CD14-positive monocyte (primary cell): Measurements from ENCODE around the gene PPP1R13L. TPM values are rescaled to one million over a fixed set of nuclear protein-coding genes. Genes with fewer than 3 reads are reported as not detected.
A peak's percentile ranks its signal among the peaks of the same experiment; 100 is the strongest.

ENCODE experiments used
- DNase-seq, 3 donors: peaks; one replicate each; pipeline ENCODE4 v3.0.0-alpha.2; 2011 to 2022
- H2AFZ ChIP-seq: 2 replicates; pipeline ENCODE4 v1.6.0; 2012; ENCODE audit warnings: mild to moderate bottlenecking, low read depth, low read length, inconsistent platforms; ENCODE audit not compliant: insufficient read depth, poor library complexity, severe bottlenecking
- H3K27ac ChIP-seq, 2 donors: 1 replicate in 1 of 2; 2 replicates in 1 of 2; pipeline ENCODE4 v1.5.1; 2012 to 2013; ENCODE audit warnings: low read length in 2 of 2, control low read depth in 1 of 2, inconsistent platforms in 1 of 2, low read depth in 1 of 2, mild to moderate bottlenecking in 1 of 2
- H3K27me3 ChIP-seq, 2 donors: one replicate each; pipeline versions ENCODE4 v1.6.0 to v1.6.1; 2011 to 2013; ENCODE audit warnings: low read length in 2 of 2; ENCODE audit not compliant: control insufficient read depth in 2 of 2, insufficient read depth in 2 of 2
- H3K36me3 ChIP-seq, 2 donors: replicated peaks in 1 of 2; 1 replicate in 1 of 2; 2 replicates in 1 of 2; pipeline versions ENCODE4 v1.5.1 to v1.6.1; 2012 to 2013; ENCODE audit warnings: low read length in 2 of 2, control low read depth in 1 of 2, inconsistent platforms in 1 of 2, mild to moderate bottlenecking in 1 of 2; ENCODE audit not compliant: insufficient read depth in 2 of 2, control insufficient read depth in 1 of 2
- H3K4me1 ChIP-seq, 2 donors: 1 replicate in 1 of 2; 2 replicates in 1 of 2; pipeline versions ENCODE4 v1.5.1 to v1.6.1; 2012 to 2013; ENCODE audit warnings: low read length in 2 of 2, control low read depth in 1 of 2, inconsistent platforms in 1 of 2, mild to moderate bottlenecking in 1 of 2, moderate library complexity in 1 of 2; ENCODE audit not compliant: insufficient read depth in 2 of 2, control insufficient read depth in 1 of 2
- H3K4me2 ChIP-seq: replicated peaks from 2 replicates; pipeline ENCODE3; 2012; ENCODE audit warnings: low read length, moderate library complexity, mild to moderate bottlenecking; ENCODE audit not compliant: poor library complexity, severe bottlenecking; ENCODE audit errors: extremely low read depth
- H3K4me3 ChIP-seq, 3 experiments: fragments of 200-600 bp in 1 of 3; sonication (generic) in 1 of 3; replicated peaks in 1 of 3; 1 replicate in 2 of 3; 2 replicates in 1 of 3; pipeline ENCODE4 v1.5.1; 2011 to 2013; ENCODE audit warnings: low read length in 3 of 3, mild to moderate bottlenecking in 3 of 3, control low read depth in 2 of 3, low read depth in 2 of 3, inconsistent platforms in 1 of 3, moderate library complexity in 1 of 3
- H3K79me2 ChIP-seq: 2 replicates; pipeline ENCODE4 v1.6.0; 2012; ENCODE audit warnings: mild to moderate bottlenecking, control low read depth, inconsistent platforms, low read length, moderate library complexity; ENCODE audit not compliant: insufficient read depth
- H3K9ac ChIP-seq: 2 replicates; pipeline ENCODE4 v1.6.0; 2017; ENCODE audit warnings: low read length, mild to moderate bottlenecking; ENCODE audit not compliant: insufficient read depth, poor library complexity, severe bottlenecking
- H3K9me3 ChIP-seq, 2 donors: replicated peaks in 1 of 2; 1 replicate in 1 of 2; 2 replicates in 1 of 2; pipeline versions ENCODE4 v1.5.1 to v1.6.1; 2012 to 2013; ENCODE audit warnings: low read length in 2 of 2, control low read depth in 1 of 2; ENCODE audit not compliant: control insufficient read depth in 1 of 2, insufficient read depth in 1 of 2
- H4K20me1 ChIP-seq: 2 replicates; pipeline ENCODE4 v1.6.0; 2012; ENCODE audit warnings: mild to moderate bottlenecking, low read length, control low read depth, moderate library complexity; ENCODE audit not compliant: insufficient read depth
- H3K27ac Mint-ChIP-seq, 7 donors: one replicate each; pipeline ENCODE4 v1.8.0; 2020; ENCODE audit warnings: mild to moderate bottlenecking in 7 of 7, mixed read lengths in 7 of 7, moderate library complexity in 6 of 7, inconsistent platforms in 2 of 7
- H3K27me3 Mint-ChIP-seq, 3 donors: one replicate each; pipeline ENCODE4 v1.8.0; 2021 to 2022; ENCODE audit warnings: low read depth in 3 of 3, mild to moderate bottlenecking in 3 of 3, mixed read lengths in 3 of 3, moderate library complexity in 3 of 3, inconsistent platforms in 1 of 3
- H3K36me3 Mint-ChIP-seq, 2 donors: one replicate each; pipeline ENCODE4 v1.8.0; 2020; ENCODE audit warnings: mixed read lengths in 2 of 2, inconsistent platforms in 1 of 2, mild to moderate bottlenecking in 1 of 2
- H3K4me1 Mint-ChIP-seq: one replicate; pipeline ENCODE4 v1.8.0; 2020; ENCODE audit warnings: mild to moderate bottlenecking, mixed read lengths
- H3K4me3 Mint-ChIP-seq, 2 donors: one replicate each; pipeline ENCODE4 v1.8.0; 2020; ENCODE audit warnings: mild to moderate bottlenecking in 2 of 2, mixed read lengths in 2 of 2, moderate library complexity in 1 of 2
- H3K9me3 Mint-ChIP-seq, 7 donors: one replicate each; pipeline ENCODE4 v1.8.0; 2020 to 2022; ENCODE audit warnings: mixed read lengths in 7 of 7, mild to moderate bottlenecking in 6 of 7, moderate library complexity in 6 of 7, inconsistent platforms in 2 of 7
- CTCF ChIP-seq: fragments of 200-600 bp; IDR thresholded peaks from one replicate; pipeline ENCODE4 v1.8.0; 2022; ENCODE audit warnings: antibody characterized with exemption, mild to moderate bottlenecking
- WGBS: methylation state at CpG from one replicate; pipeline ENCODE4 v1.1.5; 2013; ENCODE audit warnings: missing lambda C conversion rate; ENCODE audit not compliant: insufficient coverage; 5-methylcytosine and 5-hydroxymethylcytosine counted together
- intact Hi-C, 2 donors: fragments of 100-400 bp; cut with micrococcal nuclease; formaldehyde crosslinking; loops; one replicate each; pipeline versions ENCODE4 v1.15.0 to v1.15.1; 2023
- polyA plus RNA-seq, 3 donors: library from polyadenylated mRNA; depleted of rRNA in 1 of 3; unstranded in 2 of 3; stranded (reverse) in 1 of 3; fragments of 300-500 nt in 2 of 3; fragments of >200 nt in 1 of 3; fragmentation: Illumina TruSeq in 2 of 3; gene quantifications; 1 replicate in 2 of 3; 2 replicates in 1 of 3; pipeline ENCODE4 v1.2.3, GENCODE V29; 2012 to 2021

Gene PPP1R13L
- polyA plus RNA-seq, 3 donors = 0.18 to 1.8 (median 0.45) TPM

DNA sequence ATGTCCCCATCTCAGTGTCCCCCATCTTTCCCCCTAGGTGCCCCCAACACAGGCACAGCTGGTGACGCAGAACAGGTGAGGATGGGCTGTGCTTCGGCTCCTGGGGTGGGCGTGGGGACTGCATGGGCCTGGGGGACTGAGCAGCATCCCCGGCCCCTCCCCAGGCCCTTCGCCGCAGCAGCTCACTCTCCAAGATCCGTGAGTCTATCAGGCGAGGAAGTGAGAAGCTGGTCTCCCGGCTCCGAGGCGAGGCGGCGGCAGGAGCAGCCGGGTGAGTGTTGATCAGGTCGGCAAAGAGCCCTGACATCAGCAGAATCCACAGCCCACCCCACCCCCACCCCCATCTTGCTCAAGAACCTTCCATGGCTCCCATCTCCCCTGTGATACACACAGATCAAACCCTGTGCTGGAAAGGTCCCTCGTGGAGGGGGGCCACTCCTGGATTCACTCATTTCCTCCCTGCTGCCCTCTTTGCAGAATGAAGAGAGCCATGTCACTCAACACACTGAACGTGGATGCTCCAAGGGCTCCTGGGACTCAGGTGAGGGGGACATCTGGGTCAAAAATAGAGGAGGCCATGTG is 54.3 kb downstream of the PPP1R13L start:
- Histone ChIP-seq H3K9ac (no peak overlapping the region), H4K20me1 (no peaks in the 10 kb centered on the region), H3K27ac (no peak overlapping the region), H3K79me2 (no peaks in the 10 kb centered on the region), H3K4me3 (no peak overlapping the region), H2AFZ (no peak overlapping the region), H3K4me2 (no peak overlapping the region), H3K4me1 (no peaks in the 10 kb centered on the region), H3K36me3 (peaks cover 27 to 46% of the 10 kb centered on the region in 2 donors), H3K27me3 (peaks cover 0 to 9% of the 10 kb centered on the region in 2 donors), H3K9me3 (no peaks in the 10 kb centered on the region)
- H3K9me3 Mint-ChIP-seq = peaks cover 0 to 2% (median 0%) of the 10 kb centered on the region in 7 donors
- no peak for TF ChIP-seq CTCF
- WGBS = 94% methylated on average over 15 of the region's 17 CpGs
- no peaks in the 10 kb centered on the region for H3K4me1 Mint-ChIP-seq
- peaks cover 37 to 48% of the 10 kb centered on the region in 2 donors for H3K36me3 Mint-ChIP-seq
- intact Hi-C loops = no loop called here
- DNase-seq = no peak
- no peak overlapping the region for H3K27ac Mint-ChIP-seq
- no peak overlapping the region for H3K4me3 Mint-ChIP-seq
- peaks cover 6 to 22% (median 20%) of the 10 kb centered on the region in 3 donors for H3K27me3 Mint-ChIP-seq

DNA sequence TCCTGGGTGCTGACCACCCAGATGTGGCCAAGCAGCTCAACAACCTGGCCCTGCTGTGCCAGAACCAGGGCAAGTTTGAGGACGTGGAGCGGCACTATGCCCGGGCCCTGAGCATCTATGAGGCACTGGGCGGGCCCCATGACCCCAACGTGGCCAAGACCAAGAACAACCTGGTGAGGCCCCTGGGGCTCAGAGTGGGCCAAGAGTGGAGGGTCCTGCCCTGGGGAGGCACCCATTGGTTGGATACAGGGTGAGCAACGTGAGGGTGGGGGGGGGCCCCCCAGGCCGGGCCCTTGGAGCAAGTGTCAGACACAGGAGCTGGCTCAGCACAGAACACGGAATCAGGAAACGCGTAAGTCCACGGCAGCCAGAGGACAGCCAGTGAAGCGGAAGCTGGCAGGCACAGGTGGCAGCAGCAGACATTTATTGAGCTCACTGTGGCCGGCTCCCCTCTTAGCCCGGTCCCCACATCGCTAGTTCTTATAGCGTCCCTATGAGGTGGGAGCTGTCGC is 55.4 kb downstream of the PPP1R13L start:
- H3K36me3 ChIP-seq = peaks cover 24 to 37% of the 10 kb centered on the region in 2 donors
- H3K79me2 ChIP-seq = no peaks in the 10 kb centered on the region
- H3K27ac ChIP-seq = no peak overlapping the region
- H3K4me3 ChIP-seq = no peak overlapping the region
- Mint-ChIP-seq H3K27me3 (peaks cover 10 to 26% (median 21%) of the 10 kb centered on the region in 3 donors), H3K4me1 (no peaks in the 10 kb centered on the region), H3K4me3 (no peak overlapping the region), H3K9me3 (peaks cover 0 to 1% (median 0%) of the 10 kb centered on the region in 7 donors), H3K27ac (peak overlapping the region in 1 of 7 donors; percentile 17), H3K36me3 (peaks cover 33 to 41% of the 10 kb centered on the region in 2 donors)
- H3K4me2 ChIP-seq = no peak overlapping the region
- TF ChIP-seq CTCF = no peak
- no peaks in the 10 kb centered on the region for H4K20me1 ChIP-seq
- H2AFZ ChIP-seq = no peak overlapping the region
- H3K9me3 ChIP-seq = no peaks in the 10 kb centered on the region
- 91% methylated on average over 15 of the region's 17 CpGs for WGBS
- H3K27me3 ChIP-seq = peaks cover 0 to 14% of the 10 kb centered on the region in 2 donors
- H3K4me1 ChIP-seq = no peaks in the 10 kb centered on the region
- no peak overlapping the region for H3K9ac ChIP-seq
- DNase-seq = no peak
- intact Hi-C loops = loop anchor here in 1 of 2 donors (10.0 kb wide), 1 partner anchor 205 kb away; no protein-coding TSS in a partner anchor
